CD1c-positive myeloid dendritic cell (primary cell): ENCODE measurements around the gene SLC37A4.
"Not testable (repeated sequence)": the region's sequence is repeated elsewhere in the genome, so short reads cannot be mapped to it uniquely, and the experiment has no call there.

ENCODE experiments used
- DNase-seq: peaks from one replicate; pipeline ENCODE4 v3.0.0-alpha.2; 2016; ENCODE audit errors: extremely low spot score

The SLC37A4 gene

DNA sequence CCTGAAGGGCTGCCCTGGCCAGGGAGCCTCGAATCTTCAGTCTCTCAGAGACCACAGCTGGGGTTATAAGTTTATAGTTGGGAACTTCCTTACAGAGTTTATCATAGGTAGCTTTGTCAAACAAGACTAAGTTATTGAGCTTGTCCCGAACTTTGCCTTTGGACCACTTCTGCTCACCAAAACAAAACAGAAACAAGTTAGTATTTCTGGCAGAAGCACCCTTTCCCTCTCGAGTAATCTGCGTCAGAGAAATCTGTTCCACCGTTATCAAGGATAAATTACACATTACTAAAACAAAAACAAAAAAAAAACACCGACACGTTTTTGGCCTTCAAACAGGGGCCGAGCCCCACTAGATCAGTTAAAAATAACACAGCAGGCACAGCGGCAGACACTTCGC is 13.3 kb downstream of the SLC37A4 start:
- not testable (repeated sequence) for DNase-seq

DNA sequence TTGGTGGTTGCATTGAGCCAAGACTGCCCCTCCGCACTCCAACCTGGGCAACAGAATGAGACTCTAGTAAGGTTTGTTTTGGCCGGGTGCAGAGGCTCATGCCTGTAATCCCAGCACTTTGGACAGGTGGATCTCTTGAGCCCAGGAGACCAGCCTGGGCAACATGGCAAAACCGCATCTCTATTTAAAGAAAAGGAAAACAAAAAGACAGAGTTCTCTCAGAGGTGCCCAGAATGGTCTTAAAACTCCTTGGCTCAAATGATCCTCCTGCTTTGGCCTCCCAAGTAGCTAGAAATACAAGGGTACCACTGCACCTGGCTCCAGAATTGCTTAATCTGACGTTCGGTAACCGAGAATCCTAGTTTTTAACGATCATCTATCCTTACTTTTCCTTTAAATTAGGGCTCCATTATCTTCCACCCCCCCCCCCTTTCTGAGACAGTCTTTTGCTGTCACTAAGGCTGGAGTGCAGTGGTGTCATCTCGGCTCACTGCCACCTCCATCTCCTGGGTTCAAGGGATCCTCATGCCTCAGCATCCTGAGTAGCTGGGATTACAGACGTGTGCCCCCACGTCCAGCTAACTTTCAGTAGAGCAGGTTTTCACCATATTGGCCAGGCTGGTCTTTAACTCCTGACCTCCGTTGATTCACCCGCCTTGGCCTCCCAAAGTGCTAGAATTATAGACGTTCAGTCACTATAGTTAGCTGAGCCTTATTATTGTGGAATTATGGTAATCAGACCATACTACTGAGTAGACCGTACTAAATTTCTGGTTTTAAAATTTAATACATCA is 14.3 kb downstream of the SLC37A4 start:
- DNase-seq = no peak

DNA sequence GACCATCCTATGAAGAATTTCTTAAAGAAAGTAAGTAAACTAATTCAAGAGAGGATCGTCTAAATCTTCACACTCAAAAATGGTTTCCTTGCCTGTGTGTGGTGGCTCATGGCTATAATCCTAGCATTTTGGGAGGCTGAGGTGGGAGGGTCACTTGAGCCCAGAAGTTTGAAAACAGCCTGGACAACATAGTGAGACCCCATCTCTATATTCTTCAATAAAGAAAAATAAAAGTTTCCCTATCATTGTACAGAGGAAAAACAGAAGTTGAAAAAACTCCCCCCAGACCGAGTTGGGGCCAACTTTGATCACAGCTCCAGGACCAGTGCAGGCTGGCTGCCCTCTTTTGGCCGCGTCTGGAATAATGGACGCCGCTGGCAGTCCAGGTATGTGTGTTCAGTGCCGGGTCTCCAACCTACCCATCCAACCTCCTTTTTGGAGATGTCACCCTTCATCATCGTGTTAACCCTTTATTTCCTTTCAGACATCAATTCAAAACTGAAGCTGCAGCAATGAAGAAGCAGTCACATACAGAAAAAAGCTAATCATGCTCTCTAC is 15.5 kb downstream of the SLC37A4 start:
- no peak for DNase-seq

DNA sequence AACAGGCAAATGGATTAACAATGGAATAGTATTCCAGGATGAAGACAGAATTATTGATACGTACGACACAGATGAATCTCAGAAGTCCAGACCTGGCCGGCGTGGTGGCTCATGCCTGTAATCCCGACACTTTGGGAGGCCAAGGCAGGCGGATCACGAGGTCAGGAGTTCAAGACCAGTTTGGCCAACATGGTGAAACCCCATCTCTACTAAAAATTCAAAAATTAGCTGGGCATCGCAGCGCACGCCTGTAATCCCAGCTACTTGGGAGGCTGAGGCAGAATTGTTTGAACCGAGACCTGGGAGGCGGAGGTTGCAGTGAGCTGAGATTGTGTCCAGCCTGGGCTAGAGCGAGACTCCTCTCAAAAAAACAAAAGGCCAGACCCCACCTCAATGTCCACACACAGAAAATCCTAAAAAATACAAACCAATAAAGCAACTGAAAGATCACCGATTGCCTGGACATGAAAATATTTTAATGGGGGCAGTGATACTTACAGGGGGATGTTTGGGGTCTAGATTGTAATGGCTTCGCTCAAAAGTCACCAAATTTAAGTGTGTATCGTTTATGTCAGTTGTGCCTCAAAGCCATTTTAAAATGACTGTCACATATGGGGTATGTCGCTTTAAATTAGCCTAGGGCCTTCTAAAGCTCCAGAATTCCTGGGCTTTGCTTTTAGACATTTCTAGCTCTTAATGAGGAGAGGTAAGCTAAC is 16.3 kb downstream of the SLC37A4 start:
- DNase-seq = no peak

DNA sequence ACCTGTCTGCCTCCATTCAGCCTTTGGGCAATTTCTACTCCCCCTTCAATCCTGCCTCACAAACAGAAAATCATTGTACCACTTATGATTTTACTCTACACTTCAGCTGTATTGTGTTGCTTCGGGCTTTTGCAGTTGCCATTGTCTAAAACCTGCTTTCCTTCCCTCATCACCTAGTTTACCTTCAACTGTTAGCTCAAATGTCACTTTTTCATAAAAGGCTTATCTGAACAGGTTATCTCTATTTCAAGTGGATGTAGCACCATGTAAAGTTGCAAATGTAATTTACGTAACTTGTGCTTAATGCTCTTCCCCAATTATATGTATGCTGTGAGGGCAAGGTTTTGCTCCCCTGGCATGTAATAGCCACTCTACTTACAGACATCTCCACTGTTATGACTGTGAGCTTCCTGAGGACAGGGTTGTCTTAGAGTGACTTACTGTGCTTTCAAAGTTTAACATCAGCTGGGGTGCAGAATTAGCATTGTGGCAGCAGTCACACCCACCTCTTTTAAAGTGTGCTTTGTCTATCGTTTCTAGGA is 18.0 kb downstream of the SLC37A4 start:
- no peak for DNase-seq

DNA sequence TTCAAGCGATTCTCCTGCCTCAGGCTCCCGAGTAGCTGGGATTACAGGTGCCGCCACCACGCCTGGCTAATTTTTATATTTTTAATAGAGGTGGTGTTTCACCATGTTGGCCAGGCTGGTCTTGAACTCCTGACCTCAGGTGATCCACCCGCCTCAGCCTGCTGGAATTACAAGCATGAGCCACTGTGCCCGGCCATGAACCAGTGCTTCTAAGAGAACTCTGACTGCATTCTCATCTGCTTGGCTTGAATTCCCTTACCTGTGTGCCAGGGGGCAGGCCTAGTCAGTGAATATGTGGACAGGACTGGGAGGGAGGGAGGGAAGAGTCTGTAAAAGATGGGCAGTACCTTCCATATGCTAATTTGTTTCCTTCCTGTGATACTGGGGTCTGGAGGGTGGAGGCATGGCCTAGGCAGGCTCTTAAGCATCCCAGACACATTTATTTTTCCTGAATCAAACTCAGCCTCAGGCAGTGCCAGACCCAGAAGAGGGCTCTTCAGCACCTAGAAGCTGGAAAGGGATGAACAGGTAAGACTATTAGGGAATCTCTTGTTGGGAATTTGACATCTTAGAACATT is 19.1 kb downstream of the SLC37A4 start:
- DNase-seq = no peak

DNA sequence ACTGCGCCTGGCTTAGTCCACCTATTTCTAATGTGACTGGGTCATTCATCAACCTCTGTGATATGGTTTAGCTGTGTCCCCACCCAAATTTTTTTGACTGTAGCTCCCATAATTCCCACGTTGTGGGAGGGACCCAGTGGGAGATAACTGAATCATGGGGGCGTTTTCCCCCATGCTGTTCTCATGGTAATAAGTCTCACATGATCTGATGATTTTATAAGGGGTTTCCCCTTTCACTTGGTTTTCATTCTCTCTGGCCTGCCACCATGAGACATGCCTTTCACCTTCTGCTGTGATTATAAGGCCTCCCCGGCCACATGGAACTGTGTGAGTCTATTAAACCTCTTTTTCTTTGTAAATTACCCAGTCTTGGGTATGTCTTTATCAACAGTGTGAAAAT is 24.0 kb downstream of the SLC37A4 start:
- no peak for DNase-seq

DNA sequence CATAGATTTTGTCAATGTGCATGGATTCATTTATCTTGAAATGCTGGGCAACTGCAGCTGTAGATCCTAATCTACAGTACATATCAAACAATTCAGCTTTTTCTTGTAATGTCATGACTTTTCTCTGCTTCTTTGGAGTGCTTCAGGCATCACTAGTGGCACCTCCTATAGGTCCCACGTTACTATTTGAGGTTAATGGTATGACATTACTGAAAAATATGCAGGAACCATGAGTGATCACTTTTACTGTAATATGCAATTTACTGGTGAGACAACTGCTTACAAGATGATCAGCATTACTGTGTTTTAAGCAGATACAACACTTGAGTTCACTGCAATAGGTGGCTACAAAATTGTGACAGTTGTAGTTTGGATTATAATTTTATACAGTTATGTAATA is 29.8 kb downstream of the SLC37A4 start:
- DNase-seq = no peak

DNA sequence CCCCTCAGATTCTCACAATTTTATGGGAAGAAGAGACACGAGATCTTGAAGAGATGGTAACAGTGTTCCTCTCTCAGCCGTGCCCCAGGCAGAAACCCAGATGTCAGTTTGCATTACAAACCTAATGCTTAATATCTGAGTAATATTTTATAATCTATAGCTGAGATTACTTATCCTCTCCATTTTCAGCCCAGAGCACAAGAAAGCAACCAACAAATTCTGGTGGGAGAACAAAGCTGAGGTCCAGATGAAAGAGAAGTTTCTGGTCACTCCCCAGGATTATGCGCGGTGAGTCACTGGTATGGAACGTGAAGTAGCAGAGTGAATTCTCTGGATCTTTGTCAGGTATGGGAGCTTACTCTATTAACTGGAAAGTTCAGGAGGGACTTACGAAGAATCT is 31.9 kb downstream of the SLC37A4 start:
- DNase-seq = no peak

DNA sequence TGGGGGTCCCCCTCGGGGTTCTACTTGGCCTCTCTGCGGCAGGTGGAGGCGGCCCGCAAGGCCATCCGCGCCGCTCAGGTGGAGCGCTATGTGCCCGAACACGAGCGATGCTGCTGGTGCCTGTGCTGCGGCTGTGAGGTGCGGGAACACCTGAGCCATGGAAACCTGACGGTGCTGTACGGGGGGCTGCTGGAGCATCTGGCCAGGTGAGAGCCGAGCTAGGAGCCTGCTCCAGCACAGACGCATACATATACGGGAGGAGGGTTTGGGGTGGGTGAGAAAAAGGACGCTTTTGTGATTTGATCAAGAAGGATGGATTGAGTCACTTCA is 32.3 kb downstream of the SLC37A4 start:
- no peak for DNase-seq

DNA sequence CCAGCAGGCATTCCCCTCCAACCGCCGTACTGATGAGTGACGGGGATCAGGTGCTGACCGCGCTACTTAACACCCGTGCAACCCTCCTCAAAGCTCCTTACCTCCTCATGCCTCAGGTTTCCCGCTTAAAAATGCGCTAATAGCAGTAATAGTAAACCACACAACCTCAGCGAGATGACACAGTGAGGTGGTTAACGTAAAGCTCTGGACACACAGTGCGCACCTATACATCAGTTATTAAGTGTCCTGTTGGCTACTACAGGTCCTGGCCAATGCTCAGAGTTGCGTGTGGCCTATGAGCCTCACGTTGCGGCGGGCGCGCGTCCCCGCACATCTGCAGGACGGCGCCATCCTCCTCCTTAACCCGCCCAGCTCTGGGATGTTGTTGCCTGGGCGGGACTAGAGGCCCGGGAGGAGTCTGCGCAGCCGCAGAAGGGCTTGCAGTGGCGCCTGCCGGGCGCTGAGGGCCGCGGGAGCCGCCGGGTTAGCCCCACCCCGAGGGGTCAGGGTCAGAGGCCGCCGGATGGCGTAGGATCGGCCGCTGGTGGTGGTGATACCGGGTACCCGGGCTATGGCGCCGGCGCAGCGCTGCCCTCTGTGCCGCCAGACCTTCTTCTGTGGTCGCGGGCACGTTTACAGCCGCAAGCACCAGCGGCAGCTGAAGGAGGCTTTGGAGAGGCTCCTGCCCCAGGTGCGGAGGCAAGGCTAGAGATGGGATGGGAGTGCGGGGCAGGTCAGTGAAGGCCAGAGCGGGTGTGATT is 32.9 kb downstream of the SLC37A4 start, which contains the start of gene CENATAC:
Gene CENATAC (plus strand): TSS at position 512 of the 761 bp plus-strand sequence. CDS start 60 bp downstream, at position 572.
- peak; percentile 98 for DNase-seq

DNA sequence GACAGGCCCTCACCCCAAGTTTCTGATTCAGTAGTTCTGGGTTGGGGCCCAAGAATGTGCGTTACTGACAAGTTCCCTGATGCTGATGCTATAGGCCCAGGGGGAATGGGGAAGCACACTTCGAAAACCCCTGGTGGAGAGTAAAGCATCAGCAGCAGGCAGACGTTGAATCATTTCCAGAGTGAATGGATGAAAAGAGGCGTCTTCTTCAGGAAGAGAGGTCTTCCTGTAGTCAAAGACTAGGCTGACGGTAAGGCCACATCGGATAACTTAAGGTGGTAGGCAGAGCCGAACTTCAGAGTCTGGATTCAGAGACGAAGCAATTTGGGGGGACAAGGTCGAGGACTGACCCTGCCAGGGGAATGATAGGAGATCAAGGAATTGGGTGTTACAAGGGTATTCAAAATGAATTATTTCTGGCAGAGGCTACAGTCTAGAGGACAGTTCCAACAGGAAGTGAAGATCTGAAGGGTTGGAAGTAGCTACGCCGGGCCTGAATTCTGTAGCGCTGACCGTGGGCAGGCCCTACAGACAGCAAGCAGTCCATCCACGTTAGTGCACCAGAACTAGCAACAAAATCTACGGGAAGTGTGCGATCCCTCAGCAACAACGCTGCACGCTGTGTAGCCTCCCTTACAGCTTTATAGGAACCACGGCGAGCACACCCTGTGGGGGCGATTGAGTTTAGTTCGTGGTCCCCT is 33.6 kb downstream of the SLC37A4 start:
- DNase-seq = peak; percentile 67

DNA sequence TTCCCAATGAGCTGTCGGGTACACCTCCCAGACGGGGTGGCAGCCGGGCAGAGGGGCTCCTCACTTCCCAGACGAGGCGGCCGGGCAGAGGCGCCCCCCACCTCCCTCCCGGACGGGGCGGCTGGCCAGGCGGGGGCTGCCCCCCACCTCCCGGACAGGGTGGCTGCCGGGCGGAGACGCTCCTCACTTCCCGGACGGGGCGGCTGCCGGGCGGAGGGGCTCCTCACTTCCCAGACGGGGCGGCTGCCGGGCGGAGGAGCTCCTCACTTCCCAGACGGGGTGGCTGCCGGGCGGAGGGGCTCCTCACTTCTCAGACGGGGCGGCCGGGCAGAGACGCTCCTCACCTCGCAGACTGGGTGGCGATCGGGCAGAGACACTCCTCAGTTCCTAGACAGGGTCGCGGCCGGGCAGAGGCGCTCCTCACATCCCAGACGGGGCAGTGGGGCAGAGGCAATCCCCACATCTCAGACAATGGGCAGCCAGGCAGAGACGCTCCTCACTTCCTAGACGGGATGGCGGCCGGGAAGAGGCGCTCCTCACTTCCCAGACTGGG is 39.1 kb downstream of the SLC37A4 start:
- not testable (repeated sequence) for DNase-seq

DNA sequence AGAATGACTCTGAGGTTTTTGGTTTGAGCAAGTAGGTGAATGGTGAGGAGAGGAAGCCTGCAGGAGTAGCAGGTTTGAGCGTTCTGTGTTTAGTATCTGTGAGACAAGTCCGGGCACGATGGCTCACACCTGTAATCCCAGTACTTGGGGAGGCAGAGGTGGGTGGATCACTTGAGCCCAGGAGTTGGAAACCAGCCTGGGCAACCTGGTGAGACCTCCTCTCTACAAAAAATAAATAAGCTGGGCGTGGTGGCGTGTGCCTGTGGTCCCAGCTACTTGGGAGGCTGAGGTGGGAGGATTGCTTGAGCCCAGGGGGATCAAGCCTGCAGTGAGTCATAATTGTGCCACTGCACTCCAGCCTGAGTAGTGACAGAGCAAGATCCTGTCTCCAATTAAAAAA is 42.4 kb downstream of the SLC37A4 start:
- DNase-seq = no peak

DNA sequence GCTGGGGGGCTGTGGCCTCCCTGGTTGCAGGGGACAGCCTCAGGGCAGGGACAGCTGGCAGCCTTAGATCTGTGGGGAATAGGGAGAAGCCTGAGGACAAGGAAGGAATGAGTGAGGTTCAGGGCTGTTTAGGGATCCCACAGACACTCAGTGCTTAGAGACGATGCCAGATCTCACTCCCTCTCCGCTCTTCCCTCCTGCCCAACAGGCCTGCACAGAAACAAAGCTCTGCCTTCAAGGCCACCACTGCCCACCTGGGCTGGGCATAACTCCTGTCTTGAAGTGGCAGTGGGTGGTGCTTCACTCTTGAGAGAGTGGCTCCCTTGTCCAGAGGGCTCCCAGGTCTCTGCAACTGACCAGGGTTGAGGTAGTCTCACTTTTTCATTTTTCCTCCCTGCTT is 45.9 kb downstream of the SLC37A4 start:
- DNase-seq = no peak

DNA sequence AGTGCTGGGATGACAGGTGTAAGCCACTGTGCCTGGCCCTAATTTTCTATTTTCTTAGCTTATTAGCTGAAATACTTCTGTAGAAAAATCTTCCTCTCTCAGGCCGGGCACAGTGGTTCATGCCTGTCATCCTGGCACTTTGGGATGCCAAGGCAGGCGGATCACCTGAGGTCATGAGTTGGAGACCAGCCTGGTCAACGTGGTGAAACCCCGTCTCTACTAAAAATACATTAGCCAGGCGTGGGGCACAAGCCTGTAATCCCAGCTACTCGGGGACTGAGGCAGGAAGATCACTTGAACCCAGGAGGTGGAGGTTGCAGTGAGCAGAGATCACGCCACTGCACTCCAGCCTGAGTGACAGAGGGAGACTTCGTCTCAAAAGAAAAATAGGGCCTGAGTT is 46.3 kb downstream of the SLC37A4 start:
- not testable (repeated sequence) for DNase-seq

DNA sequence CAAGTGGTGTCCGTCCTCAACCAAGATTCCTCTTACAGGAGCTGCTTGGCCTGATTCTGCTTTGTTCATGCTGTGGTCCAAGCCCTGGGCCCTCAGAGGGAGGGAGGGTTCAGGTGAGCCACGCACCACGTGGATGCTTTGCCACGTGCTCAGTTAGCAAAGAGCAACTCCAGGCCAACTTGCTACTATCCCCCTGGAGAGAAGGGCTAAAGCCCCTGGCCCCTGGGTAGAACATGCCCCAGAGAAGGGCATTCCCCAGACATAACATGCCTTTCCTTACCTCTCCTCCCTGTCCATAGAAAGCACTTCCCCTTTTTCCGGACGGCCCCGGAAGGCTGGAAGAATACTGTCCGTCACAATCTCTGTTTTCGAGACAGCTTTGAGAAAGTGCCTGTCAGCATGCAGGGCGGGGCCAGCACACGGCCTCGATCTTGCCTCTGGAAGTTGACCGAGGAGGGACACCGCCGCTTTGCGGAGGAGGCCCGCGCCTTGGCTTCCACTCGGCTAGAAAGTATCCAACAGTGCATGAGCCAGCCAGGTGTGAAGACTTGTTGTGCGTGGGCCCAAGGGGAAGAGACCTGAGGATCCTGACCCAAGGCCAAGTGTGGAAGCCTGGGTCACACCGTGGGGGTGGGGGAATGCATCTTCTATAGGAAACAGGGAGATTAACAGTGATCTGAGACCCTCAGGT is 50.3 kb downstream of the SLC37A4 start:
- peak; percentile 51 for DNase-seq

DNA sequence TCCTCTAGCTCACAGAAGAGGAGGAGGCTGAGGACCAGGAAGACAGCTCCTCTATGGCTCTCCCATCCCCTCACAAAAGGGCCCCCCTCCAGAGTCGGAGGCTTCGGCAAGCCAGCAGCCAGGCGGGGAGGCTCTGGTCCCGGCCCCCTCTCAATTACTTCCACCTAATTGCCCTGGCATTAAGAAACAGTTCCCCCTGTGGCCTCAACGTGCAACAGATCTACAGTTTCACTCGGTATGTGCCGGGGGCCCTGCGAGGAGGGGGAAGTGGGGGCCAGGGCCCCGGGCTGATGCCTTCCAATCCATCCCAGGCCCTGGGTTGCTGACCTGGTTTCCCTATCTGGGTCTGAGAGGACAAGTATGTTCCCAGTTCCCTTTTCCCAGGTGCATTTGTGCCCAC is 51.2 kb downstream of the SLC37A4 start:
- DNase-seq = peak; percentile 29

DNA sequence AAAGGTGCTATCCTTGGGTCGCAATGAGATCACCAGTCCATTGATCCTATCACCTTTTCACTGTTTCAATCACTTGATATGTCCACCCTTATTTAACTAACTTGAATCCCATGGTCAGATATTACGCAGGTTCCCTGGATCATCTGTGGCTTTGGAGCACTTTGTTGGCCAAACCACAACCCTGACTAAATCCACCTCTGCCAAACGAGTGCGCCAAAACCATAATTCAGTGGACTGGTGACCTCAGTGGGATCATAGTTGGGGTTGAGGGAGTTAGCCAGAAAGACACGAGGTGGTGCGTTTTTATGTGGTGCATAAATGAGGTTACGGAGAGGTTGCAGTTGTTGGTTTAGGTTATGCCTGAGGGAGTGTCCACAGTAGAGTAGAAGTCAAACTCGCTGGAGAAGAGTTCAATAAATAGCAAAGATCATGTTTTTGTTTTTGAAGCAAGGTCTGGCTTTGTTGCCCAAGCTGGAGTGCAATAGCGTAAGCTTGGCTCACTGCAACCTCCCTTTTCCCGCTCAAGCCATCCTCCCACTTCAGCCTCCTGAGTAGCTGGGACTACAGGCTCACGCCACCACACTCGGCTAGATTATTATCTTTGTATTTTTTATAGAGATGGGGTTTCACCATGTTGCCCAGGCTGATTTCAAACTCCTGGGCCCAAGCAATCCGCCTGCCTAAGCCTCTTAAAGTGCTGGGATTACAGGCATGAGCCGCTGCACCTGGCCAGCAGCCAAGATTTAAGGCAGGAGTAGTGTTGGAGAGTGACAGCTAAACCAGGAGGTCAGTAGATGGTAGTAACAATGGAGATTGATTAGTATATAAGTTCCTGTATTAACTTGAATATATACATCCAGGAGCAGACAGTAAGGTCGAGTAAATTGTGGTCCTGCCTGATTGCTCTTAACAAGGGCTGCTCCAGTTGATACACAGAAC is 54.6 kb downstream of the SLC37A4 start:
- no peak for DNase-seq
